CD4-positive, alpha-beta T cell treated with Interferon gamma for 1 hour (primary cell): ENCODE data around the gene NACA.
"Not testable (repeated sequence)": the region's sequence is repeated elsewhere in the genome, so short reads cannot be mapped to it uniquely, and the experiment has no call there.

Source experiments
- DNase-seq: peaks from one replicate; pipeline ENCODE4 v3.0.0-alpha.2; 2020

The NACA gene

GRCh38 chr12:56724972-56725722 is at the start of gene NACA:
NACA (minus strand) TSS chr12:56725299; CDS start chr12:56724521, 778 bp downstream.
- DNase-seq: peak; percentile 98

DNA sequence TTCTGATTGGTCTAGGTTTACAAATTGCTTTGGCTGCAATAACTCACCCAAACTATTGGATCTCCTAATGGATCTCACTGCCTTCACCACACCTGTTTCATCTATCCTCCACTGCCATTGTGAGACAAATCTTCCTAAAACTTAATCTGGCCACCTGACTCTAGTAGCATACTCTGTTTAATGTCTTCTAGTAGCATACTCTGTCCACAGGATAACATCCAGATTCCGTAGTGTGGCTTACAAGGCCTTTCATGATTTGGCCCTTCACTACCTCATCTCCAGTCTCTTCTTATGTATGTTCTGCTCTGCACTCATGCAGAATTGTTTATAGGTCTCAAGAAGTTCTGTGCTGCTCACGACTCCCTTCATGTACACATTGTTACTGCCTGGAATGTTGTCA is 48.0 kb upstream of the NACA start:
- no peak for DNase-seq

DNA sequence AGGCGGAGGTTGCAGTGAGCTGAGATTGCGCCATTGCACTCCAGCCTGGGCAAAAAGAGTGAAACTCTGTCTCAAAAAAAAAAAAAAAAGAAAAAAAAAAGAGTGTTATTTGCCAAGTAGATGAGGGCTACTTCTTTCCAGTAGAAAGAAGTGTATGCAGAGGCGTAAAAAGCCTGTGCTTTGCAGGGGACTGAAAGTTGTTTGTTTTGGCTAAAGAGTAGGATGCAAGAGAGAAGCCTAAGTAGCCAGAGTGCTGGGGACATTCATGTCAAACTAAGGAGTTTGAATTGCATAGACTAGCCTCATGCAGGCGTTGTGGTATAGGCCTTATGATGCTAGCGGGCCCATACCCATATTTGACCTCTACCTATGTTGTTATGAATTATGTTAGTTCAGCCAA is 47.5 kb upstream of the NACA start:
- DNase-seq: no peak

GRCh38 chr12:56769868-56770267 is 44.8 kb upstream of the NACA start:
- DNase-seq: no peak

DNA sequence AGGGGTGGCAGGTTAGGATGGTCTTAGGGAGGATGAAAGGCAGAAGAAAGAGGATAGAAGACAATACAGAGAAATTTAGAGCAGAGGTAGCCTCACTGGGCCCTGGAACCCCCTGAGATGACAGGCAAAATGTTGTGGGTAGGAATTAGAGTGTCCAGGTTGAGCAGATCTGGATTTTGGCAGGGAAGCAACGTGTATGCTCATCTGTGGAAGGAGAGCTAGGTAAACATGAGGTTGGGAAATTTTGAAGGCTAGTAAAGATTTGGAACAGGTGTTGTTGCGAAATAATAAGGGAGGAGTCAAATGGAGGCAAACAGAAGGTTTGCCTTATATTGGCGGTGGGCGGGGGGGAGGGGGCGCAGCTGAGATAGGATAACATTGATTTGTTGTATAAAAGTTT is 43.3 kb upstream of the NACA start:
- no peak for DNase-seq

- peak; percentile 29 for DNase-seq
Observed at GRCh38 chr12:56766535-56766934, 41.4 kb upstream of the NACA start.

- no peak for DNase-seq
Observed at GRCh38 chr12:56763753-56764657, 38.9 kb upstream of the NACA start.

GRCh38 chr12:56761812-56762211 is 36.7 kb upstream of the NACA start:
- no peak for DNase-seq

DNA sequence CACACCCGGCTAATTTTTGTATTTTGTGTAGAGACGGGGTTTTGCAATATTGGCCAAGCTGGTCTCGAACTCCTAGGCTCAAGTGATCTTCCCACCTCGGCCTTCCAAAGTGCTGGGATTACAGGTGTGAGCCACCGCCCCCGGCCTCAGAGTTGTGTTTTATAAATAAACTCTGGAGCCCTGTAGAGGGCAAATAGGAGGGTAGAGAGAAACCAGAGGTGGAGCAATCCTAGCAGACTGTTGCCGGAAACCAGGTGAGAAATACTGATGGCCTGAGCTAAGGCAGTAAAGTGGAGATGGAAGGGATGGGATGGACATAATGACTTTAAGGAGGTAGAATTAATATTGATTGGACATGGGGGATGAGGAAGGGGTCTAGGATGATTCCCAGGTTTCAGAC is 35.4 kb upstream of the NACA start:
- no peak for DNase-seq

DNA sequence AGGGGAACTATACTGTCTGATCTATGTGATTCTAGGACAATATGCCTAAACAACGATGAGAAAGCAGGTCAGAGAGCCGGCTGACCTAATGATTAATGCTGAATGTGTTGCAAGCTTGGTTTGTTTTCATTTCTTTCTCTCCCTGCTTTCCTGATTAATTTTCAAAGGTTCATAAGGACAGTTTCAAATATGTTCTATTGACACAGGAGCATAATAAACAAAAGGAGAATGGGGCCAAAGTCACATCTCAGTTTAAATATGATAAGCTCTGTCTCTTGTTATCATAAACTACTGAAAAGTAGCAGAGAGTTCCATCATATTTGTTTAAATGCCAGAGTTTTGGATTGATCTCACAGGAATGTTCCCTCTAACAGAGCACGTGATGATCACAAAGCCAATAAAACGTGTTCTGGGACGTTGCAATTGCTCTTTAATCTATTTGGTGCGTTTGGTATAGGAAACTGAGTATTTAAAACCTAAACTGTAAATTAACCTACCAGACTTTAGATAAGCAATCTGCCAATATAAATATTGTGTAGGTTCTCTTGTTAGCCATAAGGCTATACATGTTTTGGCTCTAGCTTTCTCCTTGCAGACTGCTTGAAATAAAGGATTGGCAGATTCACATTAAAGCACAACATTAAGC is 34.3 kb upstream of the NACA start:
- no peak for DNase-seq

GRCh38 chr12:56758728-56759262 is 33.7 kb upstream of the NACA start:
- no peak for DNase-seq

DNA sequence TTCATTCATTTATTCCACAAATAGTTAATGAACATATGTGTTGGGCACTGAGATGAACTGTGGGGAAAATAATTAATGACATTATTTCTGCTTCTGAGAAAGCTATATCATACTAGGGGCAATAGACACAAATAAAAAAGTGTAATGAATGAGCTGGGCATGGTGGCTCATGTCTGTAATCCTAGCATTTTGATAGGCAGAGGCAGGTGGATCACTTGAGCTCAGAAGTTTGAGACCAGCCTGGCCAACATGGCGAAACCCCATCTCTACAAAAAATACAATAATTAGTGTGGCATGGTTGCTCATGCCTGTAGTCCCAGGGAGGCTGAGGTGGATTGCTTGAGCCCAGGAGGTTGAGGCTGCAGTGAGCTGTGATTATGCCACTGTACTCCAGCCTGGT is 32.9 kb upstream of the NACA start:
- DNase-seq: not testable (repeated sequence)

GRCh38 chr12:56753566-56753965 is 28.5 kb upstream of the NACA start:
- no peak for DNase-seq

- peak; percentile 81 for DNase-seq
Observed at GRCh38 chr12:56751712-56752598, 26.9 kb upstream of the NACA start, which contains the start of gene PRIM1. PRIM1 (minus strand) TSS chr12:56752323; CDS start chr12:56752298, 25 bp downstream.

- DNase-seq: not testable (repeated sequence)
Observed at GRCh38 chr12:56750596-56750995, 25.5 kb upstream of the NACA start.

- DNase-seq: no peak
Observed at GRCh38 chr12:56749853-56750252, 24.8 kb upstream of the NACA start.

- DNase-seq: no peak
Observed at GRCh38 chr12:56749359-56749758, 24.3 kb upstream of the NACA start.

DNA sequence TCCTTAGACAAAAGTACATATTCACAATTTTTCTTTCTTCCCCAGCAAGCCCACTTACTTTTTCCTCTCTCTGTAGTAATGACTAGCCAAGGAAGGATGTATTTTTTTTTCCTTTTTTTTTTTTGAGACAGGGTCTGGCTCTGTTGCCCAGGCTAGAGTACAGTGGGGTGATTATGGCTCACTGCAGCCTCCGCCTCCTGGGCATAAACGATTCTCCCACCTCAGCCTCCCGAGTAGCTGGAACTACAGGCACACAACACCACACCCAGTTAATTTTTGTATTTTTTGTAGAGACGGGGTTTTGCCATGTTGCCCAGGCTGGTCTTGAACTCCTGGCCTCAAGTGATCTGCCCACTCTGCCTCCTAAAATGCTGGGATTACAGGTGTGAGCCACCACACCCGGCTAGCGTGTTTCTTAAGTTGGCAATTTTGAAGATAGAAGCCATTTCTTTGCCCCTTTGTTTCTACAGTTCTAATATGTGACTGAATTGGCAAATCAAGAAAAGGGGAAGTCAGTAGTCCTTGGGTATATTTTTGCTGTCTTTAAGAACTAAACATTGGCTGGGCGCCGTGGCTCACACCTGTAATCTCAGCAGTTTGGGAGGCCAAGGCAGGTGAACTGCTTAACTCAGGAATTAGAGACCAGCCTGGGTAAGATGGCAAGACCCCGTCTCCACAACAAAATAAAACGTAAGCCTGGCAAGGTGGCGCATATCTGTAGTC is 3.2 kb upstream of the NACA start:
- no peak for DNase-seq

DNA sequence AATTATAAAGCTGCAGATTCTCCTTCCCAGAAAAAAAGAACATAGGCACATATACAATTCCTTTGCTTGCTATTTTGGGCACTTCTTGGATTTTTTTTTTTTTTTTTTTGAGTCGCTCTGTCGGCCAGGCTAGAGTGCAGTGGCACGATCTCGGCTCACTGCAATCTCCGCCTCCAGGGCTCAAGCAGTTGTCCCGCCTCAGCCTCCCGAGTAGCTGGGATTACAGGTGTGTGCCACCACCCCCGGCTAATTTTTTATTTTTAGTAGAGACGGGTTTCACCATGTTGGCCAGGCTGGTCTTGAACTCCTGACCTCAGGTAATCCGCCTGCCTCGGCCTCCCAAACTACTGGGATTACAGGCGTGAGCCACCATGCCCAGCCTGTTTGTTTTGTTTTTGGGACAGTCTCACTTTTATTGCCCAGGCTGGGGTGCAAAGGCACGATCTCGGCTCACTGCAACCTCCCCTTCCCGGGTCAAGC is 1.1 kb upstream of the NACA start:
- DNase-seq: not testable (repeated sequence)

DNA sequence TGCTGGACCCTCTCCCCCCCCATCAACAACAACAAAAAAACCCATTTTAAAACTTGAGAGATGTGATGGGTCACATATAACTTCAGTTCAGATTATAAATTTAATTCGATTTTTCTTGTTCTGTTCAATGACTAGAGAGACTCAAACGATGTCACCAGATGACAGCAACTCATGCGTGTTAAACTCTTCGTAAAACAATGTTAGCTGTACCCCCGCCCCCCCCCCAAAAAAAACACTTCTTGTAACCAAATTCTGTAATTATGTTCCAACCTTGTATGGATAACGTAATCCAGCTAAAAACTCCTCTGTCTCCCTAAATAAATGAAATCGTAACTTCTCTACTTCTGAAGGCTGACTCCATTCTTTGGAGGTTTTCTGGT is 614 bp upstream of the NACA start:
- DNase-seq: no peak

DNA sequence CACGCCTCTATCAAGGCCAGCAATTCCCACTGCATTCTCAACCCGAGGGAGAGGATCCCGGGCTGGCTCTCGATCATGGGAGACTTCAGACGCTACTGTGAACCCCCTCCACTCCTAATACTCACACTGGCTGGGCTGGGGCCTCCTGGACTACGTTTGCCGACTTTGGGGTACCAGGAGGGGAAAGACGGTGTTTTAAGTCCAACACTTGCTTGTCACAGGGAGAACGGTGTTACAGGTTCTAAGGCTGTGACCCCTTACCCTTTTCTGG is 463 bp downstream of the NACA start:
- DNase-seq: no peak
